ENCODE data around the gene CLDN6.

CLDN6 gene

GRCh38 chr16:3007059-3007956 lies 10.7 kb downstream of the CLDN6 start:
- Histone ChIP-seq H3K9ac (ENCODE audit: low read depth, low read length) (no peak overlapping the region), H3K4me3 (ENCODE audit: low read length) (no peak overlapping the region), H3K4me1 (ENCODE audit: control insufficient read depth, insufficient read depth, low read length) (no peaks in the 10 kb centered on the region), H3K9me3 (replicated peaks; ENCODE audit: low read length) (no peaks in the 10 kb centered on the region), H3K4me2 (ENCODE audit: low read length) (no peak overlapping the region), H3K27me3 (ENCODE audit: control insufficient read depth, insufficient read depth, low read length) (peaks cover 28% of the 10 kb centered on the region), H3K36me3 (ENCODE audit: insufficient read depth, low read length) (no peaks in the 10 kb centered on the region)

DNA sequence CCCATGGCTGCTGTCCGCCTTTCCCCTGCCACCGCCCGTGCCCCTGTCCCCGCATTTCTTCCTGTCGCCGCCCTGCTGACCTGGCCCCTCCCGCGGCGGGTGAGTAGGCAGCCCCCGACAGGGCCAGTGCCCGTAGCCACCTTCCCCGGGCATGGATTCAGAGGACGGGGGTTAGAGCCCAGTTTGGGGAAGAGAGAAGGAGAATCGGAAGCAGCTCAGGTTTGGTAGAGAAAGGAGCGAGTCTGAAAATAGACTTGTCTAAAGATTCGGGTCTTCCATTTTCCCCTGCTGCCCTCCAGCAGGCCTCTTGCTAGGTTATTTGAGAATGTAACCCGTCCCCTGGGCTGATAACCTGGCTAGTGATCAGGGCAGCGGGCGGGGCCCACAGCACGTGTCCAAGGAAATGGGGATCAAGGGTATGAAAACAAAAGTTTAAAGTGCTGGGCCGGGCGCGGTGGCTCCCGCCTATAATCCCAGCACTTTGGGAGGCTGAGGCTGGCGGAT lies 13.2 kb downstream of the CLDN6 start:
- Histone ChIP-seq H3K4me2 (ENCODE audit: low read length) (peak overlapping the region; percentile 59), H3K9me3 (replicated peaks; ENCODE audit: low read length) (no peaks in the 10 kb centered on the region), H3K4me3 (ENCODE audit: low read length) (no peak overlapping the region), H3K4me1 (ENCODE audit: control insufficient read depth, insufficient read depth, low read length) (no peaks in the 10 kb centered on the region), H3K36me3 (ENCODE audit: insufficient read depth, low read length) (no peaks in the 10 kb centered on the region), H3K27me3 (ENCODE audit: control insufficient read depth, insufficient read depth, low read length) (peaks cover 20% of the 10 kb centered on the region), H3K9ac (ENCODE audit: low read depth, low read length) (no peak overlapping the region)

GRCh38 chr16:3004319-3004718 lies 13.7 kb downstream of the CLDN6 start:
- no peaks in the 10 kb centered on the region for H3K4me1 ChIP-seq (ENCODE audit: control insufficient read depth, insufficient read depth, low read length)
- peak overlapping the region; percentile 55 for H3K4me3 ChIP-seq (ENCODE audit: low read length)
- no peak overlapping the region for H3K9ac ChIP-seq (ENCODE audit: low read depth, low read length)
- peaks cover 23% of the 10 kb centered on the region for H3K27me3 ChIP-seq (ENCODE audit: control insufficient read depth, insufficient read depth, low read length)
- H3K4me2 ChIP-seq (ENCODE audit: low read length) = peak overlapping the region; percentile 77
- H3K36me3 ChIP-seq (ENCODE audit: insufficient read depth, low read length) = no peaks in the 10 kb centered on the region
- no peaks in the 10 kb centered on the region for H3K9me3 ChIP-seq (replicated peaks; ENCODE audit: low read length)

GRCh38 chr16:3003582-3004270 lies 14.3 kb downstream of the CLDN6 start:
- Histone ChIP-seq H3K4me3 (ENCODE audit: low read length) (peak overlapping the region; percentile 55), H3K4me2 (ENCODE audit: low read length) (peak overlapping the region; percentile 77), H3K36me3 (ENCODE audit: insufficient read depth, low read length) (no peaks in the 10 kb centered on the region), H3K4me1 (ENCODE audit: control insufficient read depth, insufficient read depth, low read length) (no peaks in the 10 kb centered on the region), H3K27me3 (ENCODE audit: control insufficient read depth, insufficient read depth, low read length) (peaks cover 24% of the 10 kb centered on the region), H3K9ac (ENCODE audit: low read depth, low read length) (no peak overlapping the region), H3K9me3 (replicated peaks; ENCODE audit: low read length) (no peaks in the 10 kb centered on the region)

GRCh38 chr16:3001316-3001715 lies 16.7 kb downstream of the CLDN6 start:
- no peaks in the 10 kb centered on the region for H3K9me3 ChIP-seq (replicated peaks; ENCODE audit: low read length)
- H3K27me3 ChIP-seq (ENCODE audit: control insufficient read depth, insufficient read depth, low read length) = peaks cover 14% of the 10 kb centered on the region
- no peak overlapping the region for H3K9ac ChIP-seq (ENCODE audit: low read depth, low read length)
- H3K4me3 ChIP-seq (ENCODE audit: low read length) = no peak overlapping the region
- H3K4me2 ChIP-seq (ENCODE audit: low read length) = no peak overlapping the region
- no peaks in the 10 kb centered on the region for H3K4me1 ChIP-seq (ENCODE audit: control insufficient read depth, insufficient read depth, low read length)
- H3K36me3 ChIP-seq (ENCODE audit: insufficient read depth, low read length) = no peaks in the 10 kb centered on the region

- peaks cover 14% of the 10 kb centered on the region for H3K27me3 ChIP-seq (ENCODE audit: control insufficient read depth, insufficient read depth, low read length)
- H3K4me2 ChIP-seq (ENCODE audit: low read length) = no peak overlapping the region
- no peak overlapping the region for H3K4me3 ChIP-seq (ENCODE audit: low read length)
- H3K9me3 ChIP-seq (replicated peaks; ENCODE audit: low read length) = no peaks in the 10 kb centered on the region
- H3K4me1 ChIP-seq (ENCODE audit: control insufficient read depth, insufficient read depth, low read length) = no peaks in the 10 kb centered on the region
- no peak overlapping the region for H3K9ac ChIP-seq (ENCODE audit: low read depth, low read length)
- H3K36me3 ChIP-seq (ENCODE audit: insufficient read depth, low read length) = no peaks in the 10 kb centered on the region
Measured at GRCh38 chr16:3000540-3000939, 17.4 kb downstream of the CLDN6 start.

- Histone ChIP-seq H3K9ac (ENCODE audit: low read depth, low read length) (no peak overlapping the region), H3K4me3 (ENCODE audit: low read length) (no peak overlapping the region), H3K36me3 (ENCODE audit: insufficient read depth, low read length) (no peaks in the 10 kb centered on the region), H3K4me2 (ENCODE audit: low read length) (no peak overlapping the region), H3K27me3 (ENCODE audit: control insufficient read depth, insufficient read depth, low read length) (peaks cover 14% of the 10 kb centered on the region), H3K9me3 (replicated peaks; ENCODE audit: low read length) (no peaks in the 10 kb centered on the region), H3K4me1 (ENCODE audit: control insufficient read depth, insufficient read depth, low read length) (no peaks in the 10 kb centered on the region)
Measured at GRCh38 chr16:2999929-3000328, 18.1 kb downstream of the CLDN6 start.

GRCh38 chr16:2996298-2996697 lies 21.7 kb downstream of the CLDN6 start:
- Histone ChIP-seq H3K9me3 (replicated peaks; ENCODE audit: low read length) (no peaks in the 10 kb centered on the region), H3K27me3 (ENCODE audit: control insufficient read depth, insufficient read depth, low read length) (peaks cover 14% of the 10 kb centered on the region), H3K4me1 (ENCODE audit: control insufficient read depth, insufficient read depth, low read length) (no peaks in the 10 kb centered on the region), H3K4me3 (ENCODE audit: low read length) (no peak overlapping the region), H3K4me2 (ENCODE audit: low read length) (no peak overlapping the region), H3K9ac (ENCODE audit: low read depth, low read length) (no peak overlapping the region), H3K36me3 (ENCODE audit: insufficient read depth, low read length) (no peaks in the 10 kb centered on the region)

GRCh38 chr16:2992383-2993081 lies 25.5 kb downstream of the CLDN6 start:
- H3K4me1 ChIP-seq (ENCODE audit: control insufficient read depth, insufficient read depth, low read length) = no peaks in the 10 kb centered on the region
- no peak overlapping the region for H3K4me2 ChIP-seq (ENCODE audit: low read length)
- H3K4me3 ChIP-seq (ENCODE audit: low read length) = no peak overlapping the region
- peaks cover 4% of the 10 kb centered on the region for H3K27me3 ChIP-seq (ENCODE audit: control insufficient read depth, insufficient read depth, low read length)
- H3K9ac ChIP-seq (ENCODE audit: low read depth, low read length) = no peak overlapping the region
- H3K36me3 ChIP-seq (ENCODE audit: insufficient read depth, low read length) = no peaks in the 10 kb centered on the region
- no peaks in the 10 kb centered on the region for H3K9me3 ChIP-seq (replicated peaks; ENCODE audit: low read length)

DNA sequence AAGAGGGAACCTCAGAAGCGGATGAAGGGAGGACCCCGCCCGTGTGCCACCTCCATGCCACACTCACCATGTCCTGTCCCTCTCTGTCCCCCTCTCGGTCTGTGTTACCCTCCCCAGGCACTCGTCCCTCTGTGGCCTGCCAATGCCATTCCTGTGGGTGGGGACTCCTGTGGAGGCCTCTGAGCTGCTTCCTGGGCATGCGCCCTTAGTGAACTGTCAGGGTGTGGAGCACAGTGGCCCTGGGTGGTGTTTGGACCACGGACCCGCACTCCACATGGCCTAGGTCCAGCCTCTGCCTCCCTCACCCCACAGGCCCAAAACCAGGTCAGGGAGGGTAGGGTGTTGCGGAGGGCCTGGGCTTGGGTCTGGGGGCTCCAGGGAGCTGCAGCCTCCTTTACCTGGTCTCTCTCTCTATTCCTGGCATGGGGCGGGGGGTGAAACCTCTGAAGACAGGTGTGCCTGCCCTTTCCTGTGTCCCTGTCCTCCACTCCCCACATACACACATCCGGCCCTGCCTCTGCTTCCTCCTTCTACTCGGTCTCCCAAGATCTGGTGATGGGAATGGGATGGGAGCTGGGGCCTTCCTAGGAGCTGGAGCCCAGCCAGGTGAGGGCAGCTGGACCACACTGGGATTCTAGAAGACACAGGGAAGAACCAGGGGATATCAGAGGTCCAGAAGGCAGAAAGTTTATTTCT lies 26.3 kb downstream of the CLDN6 start:
- Histone ChIP-seq H3K9me3 (replicated peaks; ENCODE audit: low read length) (no peaks in the 10 kb centered on the region), H3K36me3 (ENCODE audit: insufficient read depth, low read length) (no peaks in the 10 kb centered on the region), H3K27me3 (ENCODE audit: control insufficient read depth, insufficient read depth, low read length) (peaks cover 4% of the 10 kb centered on the region), H3K9ac (ENCODE audit: low read depth, low read length) (no peak overlapping the region), H3K4me2 (ENCODE audit: low read length) (no peak overlapping the region), H3K4me3 (ENCODE audit: low read length) (no peak overlapping the region), H3K4me1 (ENCODE audit: control insufficient read depth, insufficient read depth, low read length) (no peaks in the 10 kb centered on the region)

GRCh38 chr16:2990891-2991290 lies 27.1 kb downstream of the CLDN6 start:
- Histone ChIP-seq H3K4me1 (ENCODE audit: control insufficient read depth, insufficient read depth, low read length) (peaks cover 1% of the 10 kb centered on the region), H3K27me3 (ENCODE audit: control insufficient read depth, insufficient read depth, low read length) (no peaks in the 10 kb centered on the region), H3K9ac (ENCODE audit: low read depth, low read length) (no peak overlapping the region), H3K4me3 (ENCODE audit: low read length) (no peak overlapping the region), H3K9me3 (replicated peaks; ENCODE audit: low read length) (no peaks in the 10 kb centered on the region), H3K36me3 (ENCODE audit: insufficient read depth, low read length) (no peaks in the 10 kb centered on the region), H3K4me2 (ENCODE audit: low read length) (no peak overlapping the region)
